Type B pancreatic cell (in vitro differentiated cells): Measurements from ENCODE around the gene TAS2R40. TPM values are rescaled to one million over a fixed set of nuclear protein-coding genes. Genes with fewer than 3 reads are reported as not detected.
A peak's percentile ranks its signal among the peaks of the same experiment; 100 is the strongest.
"Not testable (repeated sequence)": the region's sequence is repeated elsewhere in the genome, so short reads cannot be mapped to it uniquely, and the experiment has no call there.

Source experiments
- DNase-seq: peaks from one replicate; pipeline ENCODE4 v3.0.0; 2021; ENCODE audit warnings: mixed read lengths; ENCODE audit not compliant: unreplicated experiment; ENCODE audit errors: extremely low spot score
- H3K27ac Mint-ChIP-seq: 2 replicates; pipeline ENCODE4 v1.8.0; 2021; ENCODE audit warnings: mild to moderate bottlenecking, mixed read lengths
- H3K27me3 Mint-ChIP-seq: 2 replicates; pipeline ENCODE4 v1.8.0; 2021; ENCODE audit warnings: mixed read lengths
- H3K36me3 Mint-ChIP-seq: 2 replicates; pipeline ENCODE4 v1.8.0; 2021; ENCODE audit warnings: mixed read lengths
- H3K4me1 Mint-ChIP-seq: one replicate; pipeline ENCODE4 v1.8.0; 2021; ENCODE audit warnings: mixed read lengths; ENCODE audit not compliant: unreplicated experiment
- H3K4me3 Mint-ChIP-seq: 2 replicates; pipeline ENCODE4 v1.8.0; 2021; ENCODE audit warnings: mild to moderate bottlenecking, mixed read lengths
- H3K9me3 Mint-ChIP-seq: 2 replicates; pipeline ENCODE4 v1.8.0; 2021; ENCODE audit warnings: mixed read lengths
- total RNA-seq: library from RNA; stranded (reverse); gene quantifications from 2 replicates; pipeline ENCODE4 v1.2.1, GENCODE V29; 2021; ENCODE audit warnings: low replicate concordance
- TF ChIP-seq, protein P1 (sequence below): fragments of 200-600 bp; sonication (generic); conservative IDR thresholded peaks from 2 replicates; pipeline ENCODE4 v1.5.0; 2021; ENCODE audit warnings: antibody characterized with exemption, mild to moderate bottlenecking

Gene TAS2R40
- total RNA-seq, 1 donor from 2014 or later = not detected

DNA sequence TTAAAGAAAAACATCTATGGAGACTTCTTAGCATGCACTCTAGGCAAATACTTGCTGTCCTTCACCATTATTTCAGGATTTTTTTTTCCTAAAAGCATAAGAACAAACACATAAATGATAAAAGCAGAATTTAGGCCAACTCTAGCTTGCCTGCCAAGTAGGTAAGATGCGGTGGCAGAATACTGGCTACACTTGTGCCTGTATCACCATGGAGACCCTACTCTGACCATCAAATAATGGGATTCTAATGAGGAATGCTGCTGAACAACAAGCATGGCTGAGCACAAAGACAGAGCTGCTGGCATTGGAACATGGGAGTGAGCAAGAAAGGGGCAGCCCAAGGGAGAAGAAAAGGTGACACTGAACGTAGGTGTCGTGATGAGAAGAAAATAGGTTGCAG, 18.5 kb upstream of the TAS2R40 start:
- TF ChIP-seq, protein P1, sequence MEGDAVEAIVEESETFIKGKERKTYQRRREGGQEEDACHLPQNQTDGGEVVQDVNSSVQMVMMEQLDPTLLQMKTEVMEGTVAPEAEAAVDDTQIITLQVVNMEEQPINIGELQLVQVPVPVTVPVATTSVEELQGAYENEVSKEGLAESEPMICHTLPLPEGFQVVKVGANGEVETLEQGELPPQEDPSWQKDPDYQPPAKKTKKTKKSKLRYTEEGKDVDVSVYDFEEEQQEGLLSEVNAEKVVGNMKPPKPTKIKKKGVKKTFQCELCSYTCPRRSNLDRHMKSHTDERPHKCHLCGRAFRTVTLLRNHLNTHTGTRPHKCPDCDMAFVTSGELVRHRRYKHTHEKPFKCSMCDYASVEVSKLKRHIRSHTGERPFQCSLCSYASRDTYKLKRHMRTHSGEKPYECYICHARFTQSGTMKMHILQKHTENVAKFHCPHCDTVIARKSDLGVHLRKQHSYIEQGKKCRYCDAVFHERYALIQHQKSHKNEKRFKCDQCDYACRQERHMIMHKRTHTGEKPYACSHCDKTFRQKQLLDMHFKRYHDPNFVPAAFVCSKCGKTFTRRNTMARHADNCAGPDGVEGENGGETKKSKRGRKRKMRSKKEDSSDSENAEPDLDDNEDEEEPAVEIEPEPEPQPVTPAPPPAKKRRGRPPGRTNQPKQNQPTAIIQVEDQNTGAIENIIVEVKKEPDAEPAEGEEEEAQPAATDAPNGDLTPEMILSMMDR = no peak
- H3K9me3 Mint-ChIP-seq = no peaks in the 10 kb centered on the region
- no peaks in the 10 kb centered on the region for H3K4me1 Mint-ChIP-seq
- H3K27ac Mint-ChIP-seq = no peak overlapping the region
- DNase-seq = no peak
- H3K4me3 Mint-ChIP-seq = no peak overlapping the region
- H3K27me3 Mint-ChIP-seq = no peaks in the 10 kb centered on the region
- H3K36me3 Mint-ChIP-seq = no peaks in the 10 kb centered on the region

DNA sequence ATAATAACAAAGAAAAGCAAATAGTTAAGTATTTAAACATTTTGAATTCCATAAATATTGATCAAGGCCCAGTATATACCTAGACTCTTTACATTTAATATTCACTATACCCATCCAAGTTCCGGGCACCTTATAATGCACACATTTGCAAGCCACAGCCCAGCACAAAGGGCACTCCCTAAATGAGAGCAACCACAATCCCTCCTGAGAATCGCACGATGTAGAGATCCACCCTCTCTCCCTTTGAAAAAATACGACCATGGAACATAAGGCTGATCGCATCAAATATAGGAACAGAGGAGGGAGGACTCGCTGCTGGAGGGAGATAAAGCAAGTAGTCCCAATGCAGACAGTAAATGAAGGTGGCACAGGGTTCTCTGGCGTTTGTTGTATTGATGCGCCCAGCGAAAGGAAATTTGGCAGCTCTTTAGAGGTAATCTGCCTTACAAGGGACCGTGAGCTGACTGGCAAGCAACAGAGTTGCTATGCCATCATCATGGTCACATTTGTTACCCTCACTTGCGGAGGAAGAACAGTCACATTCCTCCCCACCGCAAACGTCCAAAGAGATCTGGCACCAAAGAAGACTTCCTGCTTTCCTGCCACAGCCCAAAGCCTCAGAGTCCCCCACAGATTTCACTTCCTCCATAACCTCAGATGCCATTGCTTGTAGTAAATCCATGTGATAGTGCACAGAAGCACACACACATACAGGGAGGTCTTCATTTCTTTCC, 16.1 kb upstream of the TAS2R40 start:
- Mint-ChIP-seq H3K27me3 (peaks cover 8% of the 10 kb centered on the region), H3K4me3 (no peak overlapping the region), H3K9me3 (no peaks in the 10 kb centered on the region), H3K4me1 (no peaks in the 10 kb centered on the region), H3K36me3 (no peaks in the 10 kb centered on the region), H3K27ac (no peak overlapping the region)
- DNase-seq = no peak
- TF ChIP-seq, protein P1 = no peak

DNA sequence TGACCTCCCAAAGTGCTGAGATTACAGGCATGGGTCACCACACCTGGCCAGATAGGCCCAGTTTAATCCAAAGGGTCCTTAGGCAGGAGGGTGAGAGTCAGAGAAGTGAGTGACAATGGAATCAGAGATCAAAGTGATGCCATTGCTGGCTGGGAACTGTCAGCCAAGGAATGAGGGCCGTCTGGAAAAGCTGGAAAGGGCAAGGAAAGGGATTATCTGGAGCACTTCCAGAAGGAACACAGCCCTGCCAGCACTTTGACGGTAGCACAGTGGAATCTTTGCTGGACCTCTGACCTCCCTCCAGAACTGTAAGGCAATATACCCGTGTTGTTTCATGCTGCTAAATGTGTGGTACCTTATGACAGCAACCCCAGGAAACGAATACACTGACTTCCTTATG, 11.3 kb upstream of the TAS2R40 start:
- no peaks in the 10 kb centered on the region for H3K36me3 Mint-ChIP-seq
- H3K4me3 Mint-ChIP-seq = no peak overlapping the region
- H3K4me1 Mint-ChIP-seq = no peaks in the 10 kb centered on the region
- no peak for DNase-seq
- H3K27me3 Mint-ChIP-seq = peaks cover 8% of the 10 kb centered on the region
- TF ChIP-seq, protein P1 = no peak
- no peaks in the 10 kb centered on the region for H3K9me3 Mint-ChIP-seq
- no peak overlapping the region for H3K27ac Mint-ChIP-seq

DNA sequence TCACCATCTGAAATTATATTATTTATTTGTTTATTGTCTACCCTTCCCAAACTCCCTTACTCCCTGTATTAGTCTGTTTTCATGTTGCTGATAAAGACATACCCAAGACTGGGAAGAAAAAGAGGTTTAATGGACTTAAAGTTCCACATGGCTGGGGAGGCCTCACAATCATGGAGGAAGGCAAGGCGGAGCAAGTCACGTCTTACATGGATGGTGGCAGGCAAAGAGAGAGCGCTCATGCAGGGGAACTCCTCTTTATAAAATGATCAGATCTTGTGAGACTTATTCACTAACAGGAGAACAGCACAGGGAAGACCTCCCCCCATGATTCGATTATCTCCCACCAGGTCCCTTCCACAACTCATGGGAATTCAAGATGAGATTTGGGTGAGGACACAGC, 8.4 kb upstream of the TAS2R40 start:
- peaks cover 17% of the 10 kb centered on the region for H3K27me3 Mint-ChIP-seq
- not testable (repeated sequence) for H3K27ac Mint-ChIP-seq, H3K36me3 Mint-ChIP-seq, DNase-seq, H3K9me3 Mint-ChIP-seq, H3K4me1 Mint-ChIP-seq, H3K4me3 Mint-ChIP-seq

DNA sequence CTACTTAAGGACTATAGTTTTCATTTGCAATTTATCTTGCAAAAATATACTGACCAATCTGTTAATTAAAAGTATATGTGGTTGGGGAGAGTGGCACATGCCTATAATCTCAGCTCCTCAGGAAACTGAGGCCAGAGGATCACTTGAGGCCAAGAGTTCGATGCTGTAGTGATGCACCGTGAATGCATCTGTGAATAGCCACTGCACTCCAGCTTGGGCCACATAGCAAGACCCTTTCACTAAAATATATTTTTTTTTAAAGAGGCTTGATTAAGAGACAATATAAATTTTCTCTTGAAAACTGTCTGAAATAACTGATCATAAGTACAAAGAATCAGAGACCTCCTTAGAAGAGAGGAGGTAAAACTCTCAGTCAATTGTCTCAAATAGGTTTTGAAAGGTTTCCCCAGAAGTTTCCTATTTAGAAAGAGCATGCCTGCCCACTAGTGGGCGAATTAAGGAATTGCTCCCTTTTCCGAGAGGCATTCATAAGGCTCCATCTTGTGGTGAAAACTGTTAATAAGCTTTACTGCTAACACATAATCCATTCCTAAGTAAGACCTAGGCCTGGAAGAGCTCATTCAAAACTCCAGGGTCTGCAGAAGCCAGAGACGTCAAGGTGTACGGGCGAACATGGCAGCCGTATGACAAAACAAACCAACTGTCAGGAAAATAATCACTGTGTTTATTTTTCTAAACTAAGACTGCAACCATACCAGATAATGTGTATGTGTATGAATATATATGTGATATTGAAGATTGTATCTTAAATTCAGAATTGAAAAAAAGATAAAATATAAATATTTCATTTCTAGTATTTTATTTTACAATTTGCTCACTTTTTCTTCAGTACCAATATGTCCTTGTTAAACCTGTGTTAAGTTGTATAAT, 6.8 kb upstream of the TAS2R40 start:
- Mint-ChIP-seq H3K27me3 (peaks cover 8% of the 10 kb centered on the region), H3K27ac (no peak overlapping the region), H3K9me3 (no peaks in the 10 kb centered on the region), H3K4me3 (no peak overlapping the region), H3K4me1 (no peaks in the 10 kb centered on the region), H3K36me3 (no peaks in the 10 kb centered on the region)
- DNase-seq = no peak
- TF ChIP-seq, protein P1 = peak; percentile 100

DNA sequence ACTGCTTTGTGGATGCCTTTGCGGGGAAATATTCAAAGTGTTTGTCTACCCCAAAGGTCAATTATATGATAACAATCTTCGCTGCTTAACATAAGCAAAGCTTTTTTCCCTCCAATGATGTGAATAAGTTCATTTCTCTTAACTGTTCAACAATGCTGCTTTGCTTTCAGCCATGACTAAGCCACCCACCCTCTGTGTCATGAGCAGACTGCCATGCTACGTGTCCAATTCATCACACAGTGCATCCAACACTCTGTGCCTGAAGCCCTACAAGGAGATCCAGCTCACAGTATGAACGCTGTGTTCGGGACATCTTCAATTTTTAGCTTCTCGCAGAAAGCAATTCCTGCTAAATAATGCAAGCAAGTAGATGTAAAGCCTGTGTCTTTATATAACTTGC, 5.7 kb upstream of the TAS2R40 start:
- Mint-ChIP-seq H3K4me1 (no peaks in the 10 kb centered on the region), H3K36me3 (no peaks in the 10 kb centered on the region), H3K27me3 (peaks cover 8% of the 10 kb centered on the region), H3K9me3 (no peaks in the 10 kb centered on the region), H3K4me3 (no peak overlapping the region), H3K27ac (no peak overlapping the region)
- DNase-seq = no peak
- TF ChIP-seq, protein P1 = no peak
